D341Med (cell line): ENCODE data around the gene SNTG2.
"Not testable (repeated sequence)": the region's sequence is repeated elsewhere in the genome, so short reads cannot be mapped to it uniquely, and the experiment has no call there.

ENCODE experiments used
- DNase-seq: peaks from one replicate; pipeline ENCODE4 v3.0.0; 2012; ENCODE audit warnings: low spot score

Gene SNTG2

DNA sequence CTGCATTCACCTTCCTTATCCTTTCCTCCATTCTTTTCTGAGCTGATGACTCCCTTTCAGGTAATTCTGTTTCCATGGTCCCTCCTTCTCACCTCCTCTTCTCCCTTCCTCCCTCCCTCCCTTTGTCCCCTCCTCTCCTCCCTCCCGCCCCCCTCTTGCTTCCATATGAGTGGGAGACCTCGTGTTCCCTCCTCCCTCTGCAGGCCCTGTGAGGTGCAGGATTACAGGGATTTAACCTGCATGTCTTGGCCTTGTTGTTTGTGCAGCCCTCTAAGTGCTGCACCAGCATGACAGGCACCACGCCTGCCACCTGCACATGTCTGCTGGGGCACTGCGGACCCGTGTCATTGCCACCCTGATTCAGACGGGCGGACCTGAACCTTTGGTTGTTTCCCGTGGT lies 103.1 kb downstream of the SNTG2 start:
- DNase-seq: no peak

DNA sequence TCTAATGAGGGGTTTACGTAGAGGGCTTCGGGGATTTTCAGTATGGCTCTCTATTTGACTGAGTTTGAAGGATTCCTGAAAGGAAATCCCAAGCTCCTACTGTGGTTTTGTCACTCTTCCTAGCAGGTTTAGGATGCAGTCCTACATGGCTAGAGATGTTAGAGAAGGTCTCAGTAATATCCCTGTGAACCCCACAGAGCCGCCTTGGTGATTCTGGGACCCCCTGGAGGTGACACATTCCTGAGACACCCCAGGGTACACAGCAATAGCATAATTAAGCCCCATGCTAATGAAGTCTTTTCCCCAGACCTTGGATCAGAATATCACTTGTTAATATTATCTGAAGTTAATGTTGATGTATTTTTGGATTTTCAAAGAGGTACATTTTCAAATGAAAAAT lies 103.8 kb downstream of the SNTG2 start:
- no peak for DNase-seq

DNA sequence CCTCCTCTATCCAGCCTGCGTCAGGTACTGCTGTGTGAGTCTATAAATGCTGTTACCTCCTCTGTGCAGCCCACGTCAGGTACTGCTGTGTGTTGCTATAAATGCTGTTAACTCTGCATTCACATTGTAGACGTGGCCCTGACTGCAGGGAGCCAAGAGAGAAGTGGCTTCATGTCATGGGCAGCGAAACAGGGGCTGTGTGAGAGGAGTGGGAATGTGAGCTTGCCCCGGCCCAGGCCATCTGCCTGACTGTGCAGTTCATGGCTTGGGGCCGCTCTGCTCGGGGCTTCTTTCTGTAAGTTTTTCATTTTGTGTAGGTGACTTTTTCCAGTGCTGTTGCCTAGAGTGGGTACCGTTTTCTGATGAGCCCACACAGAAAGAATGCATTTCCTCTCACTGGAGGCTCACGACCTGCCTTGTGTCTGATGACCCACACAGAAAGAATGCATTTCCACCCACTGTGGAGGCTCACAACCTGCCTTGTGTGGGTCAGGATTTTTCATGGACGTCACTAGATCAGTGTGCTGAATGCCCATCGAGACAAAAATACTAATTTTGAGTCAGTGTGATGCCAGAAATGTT lies 104.5 kb downstream of the SNTG2 start:
- DNase-seq: no peak

DNA sequence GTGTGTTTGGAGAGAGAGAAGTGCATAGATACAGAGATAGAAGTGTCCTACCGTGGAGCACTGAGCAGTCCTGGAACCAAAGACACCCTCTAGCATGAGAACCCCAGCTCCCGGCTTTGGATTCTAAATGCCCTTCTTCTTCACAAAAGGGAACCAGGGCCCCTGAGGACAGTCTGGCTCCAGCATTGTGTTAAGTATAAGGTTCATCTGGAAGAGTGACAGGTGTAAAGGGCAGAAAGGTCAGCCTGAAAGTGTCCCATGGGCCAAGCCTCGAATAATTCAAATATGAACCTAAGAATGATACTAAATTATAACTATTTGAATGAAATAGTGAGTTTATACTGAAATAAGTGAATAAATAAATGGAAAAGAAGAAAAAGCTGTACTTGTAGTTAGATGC lies 109.7 kb downstream of the SNTG2 start:
- DNase-seq: no peak

DNA sequence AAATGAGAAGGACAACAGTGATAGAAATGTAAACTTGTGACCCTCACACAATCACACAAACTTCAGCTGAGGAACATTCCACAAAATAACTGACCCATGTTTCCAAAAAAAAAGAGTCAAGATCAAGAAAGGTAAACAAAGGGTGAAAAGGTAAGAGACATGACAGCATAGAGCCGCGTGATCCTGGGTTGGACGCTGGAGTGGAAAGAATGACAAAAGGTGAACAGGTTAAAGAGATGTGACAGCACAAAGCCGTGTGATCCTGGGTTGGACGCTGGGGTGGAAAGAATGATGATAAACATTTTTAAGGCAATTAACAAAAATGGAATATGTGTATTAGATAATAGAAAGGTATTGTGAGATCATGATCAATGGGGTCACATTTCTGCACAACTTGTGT lies 110.3 kb downstream of the SNTG2 start:
- DNase-seq: no peak

DNA sequence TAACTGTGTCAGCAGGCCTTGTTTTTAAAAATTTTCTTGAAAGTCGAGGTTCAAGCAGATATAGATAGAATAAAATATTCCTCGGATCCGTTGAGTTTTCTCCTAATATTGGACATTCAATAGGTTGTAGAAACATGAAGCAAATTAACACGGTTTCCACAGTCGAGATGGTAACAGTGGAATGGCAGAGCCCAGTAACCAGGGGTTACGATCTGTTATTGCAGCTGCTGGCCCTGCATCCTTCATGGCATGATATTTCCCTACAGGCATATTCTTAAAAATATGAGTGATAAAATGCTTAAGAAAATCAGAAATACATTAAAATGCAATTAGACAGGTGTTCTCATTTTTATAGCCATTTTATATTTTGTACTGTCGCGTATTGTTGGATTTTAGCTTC lies 117.6 kb downstream of the SNTG2 start:
- no peak for DNase-seq

DNA sequence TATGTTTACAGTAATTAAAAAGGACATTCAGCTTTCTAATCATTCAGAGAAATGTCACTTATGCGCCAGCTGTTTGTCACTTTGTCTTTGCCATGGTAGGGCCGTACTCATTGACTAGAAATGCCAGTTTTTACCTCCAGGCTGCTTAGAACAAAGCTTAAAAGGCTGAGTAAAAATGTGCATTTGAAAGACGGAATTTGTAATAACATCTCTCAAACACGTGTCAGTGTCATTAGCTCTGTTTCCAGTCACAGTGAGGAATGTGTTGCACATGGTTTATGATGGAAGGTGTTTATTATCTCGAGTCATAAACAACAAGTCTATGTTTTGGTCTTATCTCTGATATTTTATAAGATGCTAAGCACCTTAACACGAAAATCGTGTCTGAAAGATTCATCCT lies 118.2 kb downstream of the SNTG2 start:
- no peak for DNase-seq

DNA sequence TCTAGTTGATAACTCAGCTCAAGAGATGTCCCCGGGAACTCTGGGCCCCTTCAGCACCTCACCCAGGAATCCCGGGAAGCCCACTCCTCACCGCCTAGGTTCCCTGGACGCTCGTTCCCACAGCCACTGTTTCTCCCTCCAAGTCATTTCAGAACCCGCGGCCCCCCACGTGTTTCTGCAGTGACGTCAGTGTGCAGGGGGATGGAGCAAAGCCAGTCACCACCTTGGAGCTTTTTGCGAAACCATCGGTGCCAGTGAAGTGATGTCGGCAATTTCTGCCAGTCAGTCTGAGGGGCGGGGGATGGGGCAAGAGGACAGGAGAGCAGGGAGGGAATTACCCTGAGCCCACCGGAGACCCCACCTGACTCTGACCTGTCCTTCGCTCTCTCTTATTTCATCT lies 119.2 kb downstream of the SNTG2 start:
- DNase-seq: no peak

DNA sequence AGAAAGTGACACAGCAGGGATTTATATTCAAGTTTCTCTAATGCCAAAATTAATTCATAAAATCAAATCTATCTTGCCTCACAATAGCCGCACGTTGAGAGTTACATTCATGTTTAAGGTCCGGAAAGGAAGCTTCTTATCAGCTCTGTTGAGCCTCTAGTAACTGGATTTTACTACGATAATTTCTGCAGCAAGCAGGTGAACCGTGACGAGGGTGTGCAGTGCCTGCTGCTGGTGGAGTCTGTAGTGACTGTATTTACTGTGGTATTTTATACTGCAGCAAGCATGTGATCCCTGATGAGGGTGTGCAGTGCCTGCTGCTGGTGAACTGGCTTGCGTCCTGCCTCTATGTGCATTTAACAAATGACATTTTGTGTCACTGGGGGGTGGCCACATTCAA lies 120.0 kb downstream of the SNTG2 start:
- DNase-seq: no peak

DNA sequence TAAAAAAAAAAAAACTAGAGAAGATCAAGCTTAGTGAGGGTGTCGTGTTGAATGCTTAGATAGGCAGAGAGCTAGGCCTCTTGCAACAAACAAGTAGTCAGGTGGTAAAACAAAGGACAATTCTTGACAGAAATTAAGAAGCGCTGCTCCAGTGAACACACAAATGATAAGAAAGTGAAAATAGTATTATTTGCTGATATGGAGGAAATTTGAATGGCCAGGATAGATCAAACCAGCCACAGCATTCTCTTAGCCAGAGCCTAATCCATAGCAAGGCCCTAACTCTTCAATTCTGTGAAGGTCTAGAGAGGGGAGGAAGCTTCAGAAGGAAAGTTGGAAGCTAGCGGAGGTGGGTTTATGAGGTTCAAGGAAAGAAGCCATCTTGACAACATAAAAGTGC lies 121.0 kb downstream of the SNTG2 start:
- no peak for DNase-seq

DNA sequence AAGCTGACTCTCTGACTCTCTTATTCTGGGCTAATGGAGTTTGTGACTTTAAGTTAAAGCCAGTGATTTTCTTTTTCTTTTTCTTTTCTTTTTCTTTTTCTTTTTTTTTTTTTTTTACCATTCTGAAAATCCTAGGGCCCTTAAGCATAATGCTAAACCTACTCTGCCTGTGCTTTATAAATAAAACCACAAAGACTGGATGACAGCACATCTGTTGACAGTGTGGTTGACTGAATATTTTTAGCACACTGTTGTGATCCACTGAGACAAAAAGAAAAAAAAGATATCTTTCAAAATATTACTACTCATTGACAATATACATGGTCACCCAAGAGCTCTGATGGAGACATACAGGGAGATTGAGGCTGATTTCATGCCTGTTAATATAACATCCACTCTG lies 121.6 kb downstream of the SNTG2 start:
- no peak for DNase-seq

DNA sequence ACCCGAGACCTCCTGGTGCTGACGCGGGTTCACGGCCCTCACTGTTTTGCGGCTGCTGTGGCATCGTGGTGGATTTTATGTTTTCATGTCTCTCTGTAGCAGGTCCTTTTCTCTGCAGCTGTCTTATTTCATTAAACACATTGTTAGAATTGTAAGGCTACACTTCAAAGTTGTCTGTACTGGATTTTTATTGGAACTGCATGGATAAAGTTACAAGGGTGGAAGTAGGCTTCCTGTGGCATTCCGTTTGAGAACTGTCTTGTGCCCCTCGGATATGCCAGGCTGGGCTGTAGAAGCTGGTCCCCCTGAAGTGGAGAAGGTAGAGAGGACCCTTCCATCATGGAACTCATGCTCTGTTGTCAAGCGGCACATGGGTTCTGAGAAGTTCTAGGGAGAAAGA lies 127.3 kb downstream of the SNTG2 start:
- no peak for DNase-seq

DNA sequence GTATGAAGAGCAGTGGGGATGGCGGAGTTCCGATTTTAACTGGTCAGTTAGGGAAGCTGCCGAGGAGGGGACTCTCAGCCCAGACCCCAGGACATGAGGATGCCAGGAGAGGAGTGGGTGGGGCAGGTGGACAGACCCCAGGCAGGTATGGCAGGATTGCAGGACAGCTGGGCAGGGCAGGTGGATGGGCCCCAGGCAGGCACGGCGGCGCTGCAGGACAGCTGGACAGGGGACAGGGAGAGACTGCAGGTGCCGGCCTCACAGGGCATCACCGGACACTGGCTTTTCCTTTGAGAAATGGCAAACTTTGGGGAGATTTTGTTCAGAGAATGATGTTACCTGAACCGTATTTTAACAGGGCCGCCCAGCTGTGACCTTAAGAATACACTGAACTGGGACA lies 127.7 kb downstream of the SNTG2 start:
- no peak for DNase-seq

DNA sequence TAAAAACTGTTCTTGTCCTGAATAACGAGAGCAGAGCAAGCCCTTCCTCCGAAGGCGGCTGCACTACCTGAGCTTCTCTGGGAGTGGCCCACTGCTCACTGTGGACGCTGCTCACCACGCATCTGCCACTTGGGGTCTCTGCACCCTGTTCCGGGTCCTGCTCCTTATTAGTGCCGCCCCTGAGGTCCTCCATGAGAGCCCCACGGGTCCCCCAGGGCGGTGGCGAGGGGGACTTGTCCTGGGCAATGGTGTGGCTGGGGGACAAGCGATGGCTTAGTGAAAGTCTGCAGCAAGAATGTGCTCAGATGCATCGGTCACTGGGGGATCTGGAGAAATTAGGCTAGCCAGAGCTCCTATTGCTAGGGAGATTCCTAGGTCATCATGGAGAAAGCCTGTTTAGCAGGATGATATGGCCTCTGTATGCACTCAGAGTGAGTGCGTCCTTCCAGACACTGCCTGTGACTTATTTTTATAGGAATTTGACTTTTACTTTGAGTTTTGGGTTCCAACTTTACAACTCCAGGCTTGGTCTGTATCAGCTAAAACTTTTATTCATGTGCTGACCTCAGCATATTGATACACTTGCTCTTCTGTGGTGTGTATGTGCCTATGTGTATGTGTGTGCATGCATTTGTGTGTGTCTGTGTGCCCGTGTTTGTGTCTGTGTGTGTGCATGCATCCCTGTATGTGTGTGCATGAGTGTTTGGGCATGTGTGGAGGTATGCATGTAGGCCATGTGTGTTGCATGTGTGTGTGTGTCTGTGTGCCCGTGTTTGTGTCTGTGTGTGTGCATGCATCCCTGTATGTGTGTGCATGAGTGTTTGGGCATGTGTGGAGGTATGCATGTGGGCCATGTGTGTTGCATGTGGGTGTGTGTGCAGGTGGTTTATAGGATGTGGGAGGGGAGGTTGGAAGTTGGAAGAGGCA lies 129.5 kb downstream of the SNTG2 start:
- DNase-seq: no peak

DNA sequence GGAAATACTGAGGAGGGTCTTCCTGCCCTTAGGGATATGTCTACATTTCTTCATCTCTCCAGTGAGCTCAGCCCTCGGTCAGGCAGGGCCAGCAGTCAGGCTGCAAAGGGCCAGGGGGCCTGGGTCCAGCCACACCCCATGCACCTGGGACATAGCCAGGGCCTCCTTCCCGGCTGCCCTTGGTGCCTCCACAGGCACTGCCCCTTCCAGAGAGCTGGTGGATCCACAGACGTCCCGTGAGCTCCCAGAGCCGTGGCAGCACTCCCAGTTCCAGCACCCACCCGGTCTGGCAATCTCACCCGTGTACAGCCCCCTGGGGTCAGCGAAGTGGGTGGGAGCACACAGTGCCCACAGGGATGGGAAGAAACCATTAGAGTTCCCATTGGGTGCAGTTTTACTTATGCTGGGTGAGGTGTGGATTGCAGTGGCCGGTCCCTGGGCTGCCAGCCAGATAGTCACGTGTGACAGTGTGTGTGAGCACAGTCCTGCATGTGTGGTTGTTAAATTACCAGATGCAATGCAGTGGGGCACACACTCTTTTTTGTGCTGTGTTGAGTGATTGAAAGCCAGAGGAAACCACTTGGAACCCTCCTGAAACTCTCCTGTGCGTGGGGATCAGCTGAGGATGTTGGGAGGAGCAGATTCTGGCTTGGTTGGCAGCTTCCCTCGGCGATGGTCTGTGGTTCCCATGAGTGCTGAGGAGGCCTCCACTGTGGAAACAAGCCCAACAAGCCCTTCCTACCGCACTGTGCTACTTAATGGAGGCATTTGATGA lies 131.0 kb downstream of the SNTG2 start:
- no peak for DNase-seq

DNA sequence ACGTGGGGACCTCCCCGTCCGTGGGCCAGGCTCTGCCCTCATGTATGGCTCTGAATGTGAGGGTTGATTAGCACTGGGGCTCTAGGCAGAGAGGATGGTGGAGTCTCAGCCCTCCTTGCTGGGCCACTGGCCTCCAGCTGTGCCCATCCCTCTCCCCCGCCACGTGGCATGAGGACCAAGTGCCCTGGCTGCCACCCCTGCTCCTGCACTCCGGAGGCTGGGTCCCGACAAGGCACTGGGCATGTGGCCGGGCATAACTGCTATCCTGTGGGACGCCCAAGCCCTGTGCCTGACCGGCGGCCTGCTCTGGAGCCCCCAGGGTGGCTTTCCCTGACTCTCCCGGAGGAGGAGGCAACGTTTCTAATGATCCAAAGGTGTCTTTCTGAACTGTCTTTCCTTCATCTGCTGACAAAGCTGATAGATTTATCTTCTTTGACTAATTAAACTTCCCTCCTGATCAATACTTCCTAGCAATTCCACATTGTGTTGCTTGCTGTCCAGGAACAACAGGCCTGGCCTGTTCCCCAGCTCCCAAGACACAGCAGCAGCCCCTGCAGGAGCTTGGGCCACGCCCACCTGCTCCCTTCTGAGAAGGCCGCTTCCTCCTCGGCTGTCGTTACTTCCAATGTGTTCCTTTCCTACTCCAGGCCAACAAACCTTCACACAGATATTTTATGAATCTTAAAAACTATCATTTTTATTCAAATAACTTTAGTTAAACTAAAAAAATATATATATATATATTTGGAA lies 132.0 kb downstream of the SNTG2 start:
- DNase-seq: no peak

DNA sequence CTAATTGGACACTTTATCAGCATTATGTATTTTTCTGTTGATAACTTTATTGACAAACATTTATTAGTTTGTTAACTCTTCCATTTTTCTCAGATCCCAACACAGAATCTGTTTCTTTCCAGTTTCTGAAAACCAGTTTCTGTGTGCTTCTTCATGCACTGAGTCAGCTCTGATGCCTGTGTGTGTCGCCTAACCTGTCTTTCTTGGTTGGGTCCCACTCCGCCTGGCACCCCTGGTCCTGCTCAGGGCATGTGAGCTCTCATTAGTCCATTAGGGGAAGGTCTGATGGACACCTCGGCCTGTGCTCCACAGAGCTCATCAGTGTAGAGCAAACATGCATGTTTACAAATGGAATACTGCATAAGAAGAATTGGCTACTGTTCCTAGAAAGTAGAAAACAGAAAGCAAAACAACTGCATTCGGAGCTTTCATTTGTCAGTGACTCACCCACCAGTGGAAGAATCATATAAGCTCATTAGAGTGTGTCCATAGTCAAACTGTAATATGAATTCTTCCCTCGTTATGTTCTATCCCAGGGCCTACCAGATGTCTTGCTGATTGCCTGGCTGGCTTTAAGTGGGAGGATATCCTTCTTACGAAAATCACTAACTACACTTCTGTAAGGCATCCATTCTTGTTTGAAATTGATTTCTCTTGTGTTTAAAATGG lies 137.7 kb downstream of the SNTG2 start:
- DNase-seq: no peak

DNA sequence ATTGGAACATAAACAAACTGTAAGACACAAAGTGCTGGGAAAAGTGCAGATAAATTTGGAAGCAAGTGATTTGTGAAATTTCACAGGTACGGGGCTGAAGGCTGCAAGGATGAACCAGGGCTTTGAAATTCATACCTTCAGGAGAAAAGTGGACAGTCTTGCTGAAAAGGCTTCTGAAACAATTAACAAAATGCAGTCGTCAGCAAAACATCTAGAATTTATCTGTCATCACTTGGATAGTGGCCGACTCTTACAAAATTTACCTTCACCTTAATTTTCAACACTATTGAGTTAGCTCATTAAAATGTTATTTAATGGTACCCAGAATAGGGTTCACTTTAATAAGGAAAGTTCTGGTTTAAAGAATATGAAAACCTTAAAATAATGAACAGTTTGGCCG lies 138.3 kb downstream of the SNTG2 start:
- no peak for DNase-seq

DNA sequence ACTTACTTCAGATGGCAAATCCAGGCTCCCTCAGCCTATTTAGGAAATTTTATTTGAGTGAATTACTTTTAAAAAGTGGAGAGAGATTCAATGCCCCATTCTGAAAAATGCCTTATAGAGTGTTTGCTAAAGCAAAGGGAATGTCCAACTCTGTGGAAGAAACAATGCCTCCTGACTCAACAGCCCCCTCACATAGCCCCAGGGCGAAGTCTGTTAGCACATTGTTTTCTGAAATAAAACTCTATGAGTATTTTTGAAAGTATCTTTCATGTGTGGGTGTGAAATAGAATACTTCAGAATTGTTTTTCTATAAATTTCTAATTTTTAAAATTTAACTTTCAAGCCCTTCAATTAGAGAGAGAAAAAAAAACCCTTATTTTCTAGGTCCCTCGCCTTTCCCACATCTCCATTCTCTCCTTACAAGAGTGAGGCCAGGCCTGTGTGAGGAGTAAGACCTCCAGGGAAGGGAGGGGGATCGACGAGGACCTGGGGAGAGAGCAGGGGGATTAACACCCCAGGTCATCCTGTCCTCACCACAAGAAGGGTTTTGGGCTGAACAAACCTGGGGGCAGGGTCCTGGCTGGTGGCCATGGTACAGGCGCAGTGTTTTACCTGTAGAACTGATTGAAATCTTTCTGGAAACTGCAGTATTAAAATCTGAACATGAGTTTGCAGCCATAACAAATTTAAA lies 141.4 kb downstream of the SNTG2 start:
- no peak for DNase-seq

DNA sequence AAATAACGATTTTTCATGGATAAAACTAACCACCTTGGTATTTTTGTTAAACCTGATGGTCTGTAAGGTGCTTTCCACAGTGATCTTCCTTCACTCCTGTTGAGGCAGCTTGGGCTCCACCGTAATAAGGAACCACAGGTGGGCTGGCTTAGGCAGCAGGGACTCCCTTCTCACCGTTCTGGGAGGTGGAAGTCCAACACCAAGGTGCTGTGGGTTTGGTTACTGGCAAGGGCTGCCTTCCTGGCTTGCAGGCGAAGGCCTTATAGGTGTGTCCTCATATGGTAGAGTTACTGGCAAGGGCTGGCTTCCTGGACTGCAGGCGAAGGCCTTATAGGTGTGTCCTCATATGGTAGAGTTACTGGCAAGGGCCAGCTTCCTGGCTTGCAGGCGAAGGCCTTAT lies 143.0 kb downstream of the SNTG2 start:
- not testable (repeated sequence) for DNase-seq

DNA sequence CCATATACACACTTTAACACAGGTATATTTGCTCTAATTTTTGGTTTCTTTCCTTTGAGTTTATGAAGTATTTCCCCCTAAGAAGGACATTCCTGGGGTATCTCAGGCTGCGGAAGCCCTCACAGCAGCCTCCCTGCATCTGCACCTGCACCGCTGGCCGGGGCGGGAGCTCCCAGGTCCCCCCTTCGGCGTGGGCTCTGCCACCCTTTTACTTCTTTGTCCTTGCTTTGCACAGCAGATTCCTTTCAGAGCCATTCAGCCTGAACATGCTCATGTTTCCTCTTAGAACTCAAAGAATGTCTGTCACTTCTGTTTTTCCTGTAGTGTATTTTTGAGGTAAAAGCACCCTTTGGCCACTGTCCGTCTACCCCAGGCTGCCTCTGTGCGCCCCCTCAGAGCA lies 146.5 kb downstream of the SNTG2 start:
- no peak for DNase-seq
